WTC11 (cell line): ENCODE data around the gene AP3D1. TPM values are rescaled to one million over a fixed set of nuclear protein-coding genes. Genes with fewer than 3 reads are reported as not detected.

ENCODE experiments used
- ATAC-seq: fragments of 200-7000 bp; cut with Tn5 transposase; 2 replicates; pipeline ENCODE4 v1.10.0; 2021; ENCODE audit warnings: mild to moderate bottlenecking, moderate library complexity
- CTCF ChIA-PET: fragments of 300-600 bp; sonication (Branson Sonifier 250); formaldehyde crosslinking; loops from one replicate; lab custom pipeline; 2021; ENCODE audit warnings: antibody characterized with exemption; lab: Charles Lee
- POLR2A ChIA-PET: fragments of 350-600 bp; sonication (Branson Sonifier 250); formaldehyde crosslinking; loops from one replicate; lab custom pipeline; 2021; ENCODE audit warnings: antibody characterized with exemption; lab: Charles Lee
- DNase-seq: peaks from one replicate; pipeline ENCODE4 v3.0.0; 2021; ENCODE audit warnings: low spot score
- H3K27ac Mint-ChIP-seq: 2 replicates; pipeline ENCODE4 v1.8.0; 2021; ENCODE audit warnings: mixed read lengths
- H3K27me3 Mint-ChIP-seq: 2 replicates; pipeline ENCODE4 v1.8.0; 2021; ENCODE audit warnings: low read depth, mild to moderate bottlenecking, moderate library complexity, mixed read lengths
- H3K36me3 Mint-ChIP-seq: 2 replicates; pipeline ENCODE4 v1.8.0; 2021; ENCODE audit warnings: mixed read lengths
- H3K4me1 Mint-ChIP-seq: 2 replicates; pipeline ENCODE4 v1.8.0; 2022; ENCODE audit warnings: mixed read lengths
- H3K4me3 Mint-ChIP-seq: 2 replicates; pipeline ENCODE4 v1.8.0; 2021; ENCODE audit warnings: mild to moderate bottlenecking, moderate library complexity, mixed read lengths
- H3K9me3 Mint-ChIP-seq: 2 replicates; pipeline ENCODE4 v1.8.0; 2021; ENCODE audit warnings: mixed read lengths
- ATF2 ChIP-seq: sonication (generic); formaldehyde crosslinking; IDR thresholded peaks from 2 replicates; pipeline ENCODE4 v1.8.1; 2022; ENCODE audit warnings: low read depth, missing genetic modification reagents, borderline replicate concordance
- CREB1 ChIP-seq: sonication (generic); formaldehyde crosslinking; IDR thresholded peaks from 2 replicates; pipeline ENCODE4 v1.8.0; 2023; ENCODE audit warnings: mild to moderate bottlenecking, missing genetic modification reagents
- EMX1 ChIP-seq: fragments of 250-450 bp; sonication (Bioruptor Pico); IDR thresholded peaks from 2 replicates; pipeline ENCODE4 v1.8.0; 2021; ENCODE audit warnings: mild to moderate bottlenecking
- ERG ChIP-seq: fragments of 250-450 bp; sonication (Bioruptor Pico); IDR thresholded peaks from 2 replicates; pipeline ENCODE4 v1.8.0; 2021; ENCODE audit warnings: mild to moderate bottlenecking
- ESRRA ChIP-seq: sonication (generic); formaldehyde crosslinking; IDR thresholded peaks from 2 replicates; pipeline ENCODE4 v1.8.1; 2022; ENCODE audit warnings: mild to moderate bottlenecking, missing genetic modification reagents, borderline replicate concordance
- FOXP4 ChIP-seq: sonication (generic); formaldehyde crosslinking; IDR thresholded peaks from 2 replicates; pipeline ENCODE4 v1.8.0; 2022; ENCODE audit warnings: mild to moderate bottlenecking, missing genetic modification reagents
- HMGA2 ChIP-seq: fragments of 250-450 bp; sonication (Bioruptor Pico); IDR thresholded peaks from 2 replicates; pipeline ENCODE4 v1.4.0; 2021; ENCODE audit warnings: mild to moderate bottlenecking, moderate library complexity
- JUN ChIP-seq: sonication (generic); formaldehyde crosslinking; IDR thresholded peaks from 2 replicates; pipeline ENCODE4 v1.8.0; 2023; ENCODE audit warnings: mild to moderate bottlenecking, missing genetic modification reagents
- PRDM15 ChIP-seq: sonication (generic); formaldehyde crosslinking; IDR thresholded peaks from 2 replicates; pipeline ENCODE4 v1.8.0; 2022; ENCODE audit warnings: missing genetic modification reagents
- PRRX2 ChIP-seq: fragments of 250-450 bp; sonication (Bioruptor Pico); IDR thresholded peaks from 2 replicates; pipeline ENCODE4 v1.8.0; 2021; ENCODE audit warnings: mild to moderate bottlenecking
- RELA ChIP-seq: sonication (generic); formaldehyde crosslinking; IDR thresholded peaks from 2 replicates; pipeline ENCODE4 v1.8.1; 2022; ENCODE audit warnings: missing genetic modification reagents, mild to moderate bottlenecking, borderline replicate concordance
- SOX15 ChIP-seq: fragments of 250-450 bp; sonication (Bioruptor Pico); IDR thresholded peaks from 2 replicates; pipeline ENCODE4 v1.9.0; 2021; ENCODE audit warnings: mild to moderate bottlenecking
- SP1 ChIP-seq: sonication (generic); formaldehyde crosslinking; conservative IDR thresholded peaks from 2 replicates; pipeline ENCODE4 v1.8.1; 2022; ENCODE audit warnings: missing genetic modification reagents
- USF2 ChIP-seq: sonication (generic); formaldehyde crosslinking; IDR thresholded peaks from 2 replicates; pipeline ENCODE4 v1.8.1; 2023; ENCODE audit warnings: mild to moderate bottlenecking, missing genetic modification reagents, moderate library complexity
- ZNF138 ChIP-seq: sonication (generic); formaldehyde crosslinking; conservative IDR thresholded peaks from 2 replicates; pipeline ENCODE4 v1.8.1; 2022; ENCODE audit warnings: mild to moderate bottlenecking, moderate library complexity, missing genetic modification reagents
- ZNF532 ChIP-seq: fragments of 250-450 bp; sonication (Bioruptor Pico); IDR thresholded peaks from 2 replicates; pipeline ENCODE4 v1.9.0; 2021; ENCODE audit warnings: mild to moderate bottlenecking, borderline replicate concordance
- ZSCAN18 ChIP-seq: fragments of 250-450 bp; sonication (Bioruptor Pico); IDR thresholded peaks from 2 replicates; pipeline ENCODE4 v2.1.2; 2022; ENCODE audit warnings: mild to moderate bottlenecking, moderate library complexity
- total RNA-seq: library from RNA; stranded (reverse); gene quantifications from 3 replicates; pipeline ENCODE4 v1.2.3, GENCODE V29; 2021

AP3D1 gene
- total RNA-seq, 1 experiment from 2014 or later, result 190 TPM

- no peak for TF ChIP-seq ZNF532 (CRISPR knock-in tag)
These were observed 15.7 kb upstream of the AP3D1 start (continued) for GRCh38 chr19:2166741-2167738.

- H3K27me3 Mint-ChIP-seq, result no peaks in the 10 kb centered on the region
- peaks cover 22% of the 10 kb centered on the region for H3K4me1 Mint-ChIP-seq
- CTCF ChIA-PET, result interaction anchor here (0.8 to 1.4 kb wide), 4 partner anchors 8 to 218 kb away, joined by 3 to 20 read pairs (median 4); no protein-coding TSS in a partner anchor
- peak overlapping the region; percentile 94 for H3K4me3 Mint-ChIP-seq
- H3K36me3 Mint-ChIP-seq, result no peaks in the 10 kb centered on the region
- POLR2A ChIA-PET, result interaction anchor here (0.6 kb wide), 1 partner anchor 203 kb away, joined by 3 read pairs; no protein-coding TSS in a partner anchor
- no peaks in the 10 kb centered on the region for H3K9me3 Mint-ChIP-seq
- DNase-seq (no peak), ATAC-seq (no peak)
- H3K27ac Mint-ChIP-seq, result peak overlapping the region; percentile 79
- no peak for TF ChIP-seq SOX15 (CRISPR knock-in tag)
- TF ChIP-seq PRRX2 (CRISPR knock-in tag), result no peak
- TF ChIP-seq ERG (CRISPR knock-in tag), result no peak
- TF ChIP-seq USF2, result no peak
- no peak for TF ChIP-seq ZSCAN18 (CRISPR knock-in tag)
- TF ChIP-seq SP1 (CRISPR knock-in tag), result no peak
- TF ChIP-seq PRDM15, result no peak
- TF ChIP-seq EMX1 (CRISPR knock-in tag), result no peak
- no peak for TF ChIP-seq ESRRA (CRISPR knock-in tag)
- no peak for TF ChIP-seq CREB1 (CRISPR knock-in tag)
- no peak for TF ChIP-seq RELA (CRISPR knock-in tag)
- TF ChIP-seq FOXP4 (CRISPR knock-in tag), result no peak
- no peak for TF ChIP-seq HMGA2 (CRISPR knock-in tag)
- no peak for TF ChIP-seq JUN (CRISPR knock-in tag)
- no peak for TF ChIP-seq ATF2 (CRISPR knock-in tag)
- no peak for TF ChIP-seq ZNF138 (CRISPR knock-in tag)
These were observed 12.9 kb upstream of the AP3D1 start for GRCh38 chr19:2164020-2164998.
